ENCODE measurements around the gene SPEN. TPM values are rescaled to one million over a fixed set of nuclear protein-coding genes. Genes with fewer than 3 reads are reported as not detected.
A peak's percentile ranks its signal among the peaks of the same experiment; 100 is the strongest.

Gene SPEN
- total and polyA plus RNA-seq, 11 donors: 11.0 to 41.5 (median 21.8) TPM

- Histone ChIP-seq H3K9me3 (no peaks in the 10 kb centered on the region), H3K36me3 (no peaks in the 10 kb centered on the region), H3K27ac (no peak overlapping the region), H3K4me3 (no peak overlapping the region), H3K4me1 (no peaks in the 10 kb centered on the region), H3K27me3 (no peaks in the 10 kb centered on the region)
- WGBS, 4 donors: 52 to 59% (median 57%) methylated on average over 9 of the region's 9 CpGs
- TF ChIP-seq CTCF (IDR thresholded peaks at IDR 0.05): no peak
- no peak for TF ChIP-seq POLR2A (IDR thresholded peaks at IDR 0.05)
- DNase-seq: no peak
- ATAC-seq: peak in 1 of 4 donors; percentile 11
- intact Hi-C loops (cut with DNase I): loop anchor here in 9 of 10 donors (5.0 to 10.0 kb wide), 4 partner anchors 172 to 197 kb away; no protein-coding TSS in a partner anchor
These were observed 142.3 kb downstream of the SPEN start for GRCh38 chr1:15989776-15990175.

Other genes with a start within 250 kb of the SPEN start
- 10 to 100 TPM; 15.0 to 33.5 (median 24.5) TPM for gene DDI2, start 230.2 kb upstream of the SPEN start, total RNA-seq
- gene DDI2, start 230.2 kb upstream of the SPEN start, polyA plus RNA-seq: 1 to 10 TPM; 6.2 to 9.4 TPM
- gene PLEKHM2, start 163.4 kb upstream of the SPEN start, total RNA-seq: 100 to 1,000 TPM in 2 of 9 donors, 10 to 100 TPM in 7; 69.9 to 150 (median 84.4) TPM
- 100 to 1,000 TPM in 1 of 2 donors, 10 to 100 TPM in 1; 83.1 to 104 TPM for gene PLEKHM2, start 163.4 kb upstream of the SPEN start, polyA plus RNA-seq
- gene SLC25A34, start 111.4 kb upstream of the SPEN start, total RNA-seq: 10 to 100 TPM in 6 of 9 donors, 1 to 10 TPM in 3; 4.8 to 71.2 (median 17.8) TPM
- gene SLC25A34, start 111.4 kb upstream of the SPEN start, polyA plus RNA-seq: 10 to 100 TPM in 1 of 2 donors, 1 to 10 TPM in 1; 1.6 to 25.9 TPM
- gene TMEM82, start 105.2 kb upstream of the SPEN start, total RNA-seq: not detected
- not detected for gene TMEM82, start 105.2 kb upstream of the SPEN start, polyA plus RNA-seq
- gene FBLIM1, start 88.9 kb upstream of the SPEN start, total RNA-seq: 100 to 1,000 TPM in 1 of 9 donors, 10 to 100 TPM in 8; 49.3 to 103 (median 73.8) TPM
- 10 to 100 TPM; 31.6 to 58.4 TPM for gene FBLIM1, start 88.9 kb upstream of the SPEN start, polyA plus RNA-seq
- gene UQCRHL, start 40.1 kb upstream of the SPEN start, total RNA-seq: 1 to 10 TPM; 2.0 to 7.5 (median 3.8) TPM
- 1 to 10 TPM; 6.6 to 9.8 TPM for gene UQCRHL, start 40.1 kb upstream of the SPEN start, polyA plus RNA-seq
- gene ZBTB17, start 128.4 kb downstream of the SPEN start, total RNA-seq: 10 to 100 TPM; 14.5 to 29.2 (median 20.7) TPM
- gene ZBTB17, start 128.4 kb downstream of the SPEN start, polyA plus RNA-seq: 10 to 100 TPM; 26.5 to 28.2 TPM
- gene SRARP, start 156.5 kb downstream of the SPEN start, total RNA-seq: 1 to 10 TPM in 1 of 9 donors, under 1 TPM in 7, not detected in 1; 0.08 to 1.7 (median 0.21) TPM
- gene SRARP, start 156.5 kb downstream of the SPEN start, polyA plus RNA-seq: 1 to 10 TPM in 1 of 2 donors, under 1 TPM in 1; 0.32 to 1.1 TPM
- over 10,000 TPM in 1 of 9 donors, 1,000 to 10,000 TPM in 8; 2,598 to 10,910 (median 4,655) TPM for gene HSPB7, start 170.3 kb downstream of the SPEN start, total RNA-seq
- 1,000 to 10,000 TPM; 7,048 to 8,299 TPM for gene HSPB7, start 170.3 kb downstream of the SPEN start, polyA plus RNA-seq
- gene CLCNKA, start 174.3 kb downstream of the SPEN start, total RNA-seq: 1 to 10 TPM in 1 of 9 donors, under 1 TPM in 6, not detected in 2; 0.25 to 1.1 (median 0.53) TPM
- gene CLCNKA, start 174.3 kb downstream of the SPEN start, polyA plus RNA-seq: under 1 TPM; 0.25 to 0.95 TPM
- gene CLCNKB, start 196.1 kb downstream of the SPEN start, total RNA-seq: 1 to 10 TPM in 8 of 9 donors, under 1 TPM in 1; 0.51 to 2.7 (median 1.8) TPM
- 1 to 10 TPM in 1 of 2 donors, under 1 TPM in 1; 0.50 to 1.5 TPM for gene CLCNKB, start 196.1 kb downstream of the SPEN start, polyA plus RNA-seq
- 10 to 100 TPM in 1 of 9 donors, 1 to 10 TPM in 8; 1.2 to 17.8 (median 3.4) TPM for gene FAM131C, start 225.9 kb downstream of the SPEN start, total RNA-seq
- gene FAM131C, start 225.9 kb downstream of the SPEN start, polyA plus RNA-seq: 1 to 10 TPM; 1.1 to 9.3 TPM